ENCODE results near the gene FXYD1. TPM values are rescaled to one million over a fixed set of nuclear protein-coding genes. Genes with fewer than 3 reads are reported as not detected.
A peak's percentile ranks its signal among the peaks of the same experiment; 100 is the strongest.
"Not testable (repeated sequence)": the region's sequence is repeated elsewhere in the genome, so short reads cannot be mapped to it uniquely, and the experiment has no call there.

Gene FXYD1
- polyA plus RNA-seq, 1 donor: 18.6 TPM

DNA sequence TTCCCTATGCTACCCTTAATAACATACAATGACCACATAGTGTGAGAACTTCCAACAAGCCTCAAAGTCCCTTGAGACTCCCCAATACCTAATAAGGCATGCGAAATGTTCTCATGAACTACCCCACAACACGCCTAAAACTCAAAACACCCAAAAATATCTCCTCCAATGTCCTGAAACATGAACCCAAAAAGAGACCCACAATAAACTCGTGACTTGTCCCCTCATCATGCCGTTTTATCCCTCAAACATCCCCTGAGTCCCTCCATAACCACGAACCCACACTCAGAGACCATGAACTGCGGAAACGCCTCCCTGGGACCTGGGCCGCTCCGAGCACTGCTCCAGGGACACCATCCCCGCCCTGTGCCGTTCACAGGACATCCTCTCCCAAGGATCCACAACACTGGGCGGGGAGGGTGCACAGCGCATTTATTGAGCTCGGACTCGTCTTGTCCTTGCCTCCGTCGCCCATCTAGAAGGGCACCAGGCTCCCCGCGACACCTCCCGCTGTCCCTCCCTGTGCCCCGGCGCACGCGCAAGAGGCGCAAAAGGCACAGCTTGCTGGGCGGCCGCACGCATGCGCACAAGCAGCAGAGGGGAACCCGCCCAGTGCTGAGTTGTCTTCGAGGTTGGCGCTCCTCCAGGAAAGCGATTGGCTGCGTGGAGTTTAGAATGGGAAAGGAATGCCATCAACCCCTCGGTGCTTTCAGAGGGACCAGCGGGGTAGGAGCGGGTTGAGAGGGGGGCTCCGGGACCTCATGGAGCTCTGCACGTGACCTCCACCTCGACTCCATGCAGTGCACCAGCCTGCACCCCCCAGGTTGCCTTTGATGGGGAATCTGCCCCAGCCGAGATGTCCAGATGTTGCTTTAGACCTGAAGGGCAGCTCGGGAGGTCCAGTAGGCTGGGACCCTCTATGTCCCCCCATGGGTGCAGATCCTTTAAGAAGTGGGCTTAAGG is 14.2 kb upstream of the FXYD1 start:
- peak; percentile 91 for DNase-seq

DNA sequence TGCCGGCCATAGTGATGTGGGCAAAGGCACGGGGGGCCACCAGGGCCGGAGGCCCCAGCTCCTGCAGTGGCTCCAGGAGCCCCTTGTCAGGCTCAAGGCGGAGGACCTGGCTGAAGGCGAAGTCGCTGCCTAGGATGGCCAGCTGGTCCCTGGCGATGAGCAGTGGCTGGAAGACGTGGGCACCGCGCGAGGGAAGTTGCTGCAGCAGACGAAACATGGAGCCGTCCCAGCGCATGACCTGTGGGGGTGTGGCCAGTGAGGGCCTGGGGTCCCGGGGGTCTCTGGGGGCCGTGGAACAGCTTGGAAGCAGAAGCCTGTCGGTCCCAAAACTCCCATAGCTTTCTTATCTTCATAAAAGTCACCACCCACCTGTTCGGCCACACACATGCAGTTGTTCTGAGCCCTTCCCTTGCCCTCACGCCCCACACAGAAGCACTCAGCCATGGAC is 13.3 kb upstream of the FXYD1 start:
- no peak for DNase-seq

DNA sequence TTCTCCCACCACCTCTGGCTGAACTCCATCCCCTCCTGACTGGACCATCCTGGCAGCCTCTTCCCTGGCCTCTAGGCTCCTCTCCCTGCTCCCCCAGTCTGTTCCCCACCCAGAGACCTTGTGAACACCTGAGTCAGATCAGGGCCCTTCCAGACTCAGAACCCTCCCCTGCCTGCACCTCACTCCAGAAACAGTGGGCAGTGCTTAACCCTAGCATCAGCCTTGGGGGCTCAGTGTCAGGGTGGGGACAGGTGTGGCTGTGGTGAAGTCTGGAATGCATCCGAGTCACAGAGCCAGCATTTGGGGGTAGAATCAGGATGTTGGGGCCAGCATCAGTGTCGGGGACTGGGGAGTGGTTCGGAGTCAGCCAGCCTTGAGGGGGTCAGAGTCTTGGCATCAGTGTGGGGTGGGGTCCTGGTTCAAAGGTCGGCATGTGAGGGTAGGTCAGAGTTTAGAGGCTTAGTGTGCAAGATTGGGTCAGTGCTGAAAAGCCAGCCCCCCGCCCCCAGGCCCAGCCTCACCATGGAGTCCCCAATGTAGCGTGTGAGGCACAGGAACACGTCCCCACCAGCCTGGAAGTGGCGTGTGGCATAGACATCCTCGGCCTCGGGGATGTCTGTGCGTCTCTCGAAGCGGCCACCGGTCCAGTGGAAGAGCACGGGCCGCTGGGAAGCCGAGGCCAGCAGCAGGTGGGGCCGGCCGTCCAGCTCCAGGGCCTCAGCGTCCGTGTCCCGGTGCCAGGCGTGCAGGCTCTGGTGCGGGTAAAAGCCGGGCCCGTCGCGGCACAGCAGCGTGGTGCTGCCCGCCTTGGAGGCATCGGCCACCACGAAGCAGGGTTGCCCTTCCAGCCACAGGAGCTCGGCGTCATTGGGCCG is 12.6 kb upstream of the FXYD1 start:
- DNase-seq: no peak

DNA sequence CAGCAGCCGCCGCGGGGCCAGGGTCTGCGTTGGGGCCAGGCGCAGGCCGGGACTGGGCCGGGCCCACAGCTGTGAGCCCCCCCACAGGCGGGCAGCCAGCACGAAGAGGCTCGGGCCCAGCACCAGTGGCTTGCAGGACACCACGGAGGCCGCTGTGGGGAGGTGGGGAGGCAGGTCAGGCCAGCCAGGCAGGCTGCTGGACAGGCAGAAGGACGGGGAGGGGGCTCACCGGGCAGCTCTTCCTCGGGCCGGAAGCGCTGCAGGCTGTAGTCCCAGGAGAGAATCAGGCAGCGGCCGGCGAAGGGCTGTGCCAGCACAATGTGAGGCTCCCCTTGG is 12.0 kb upstream of the FXYD1 start:
- no peak for DNase-seq

DNA sequence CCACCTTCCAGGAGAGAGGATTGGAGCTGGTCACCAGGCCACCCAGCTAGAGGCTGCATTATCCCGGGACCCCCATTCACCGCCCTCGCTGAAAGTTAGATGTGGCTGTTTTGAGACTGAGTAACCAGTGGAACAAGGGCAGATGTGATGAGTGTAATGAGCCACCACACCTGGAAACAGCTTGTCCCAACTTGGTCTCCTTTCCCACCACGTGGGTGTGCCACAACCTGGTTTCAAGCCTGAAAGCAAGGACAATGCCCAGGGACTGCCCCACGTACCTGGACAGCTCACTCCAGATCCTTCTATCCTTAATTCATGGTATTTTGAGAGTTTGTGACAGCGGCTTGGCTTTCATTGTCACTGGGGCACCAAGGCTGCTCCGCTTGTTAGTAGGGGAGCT is 10.8 kb upstream of the FXYD1 start:
- DNase-seq: no peak

GRCh38 chr19:35128398-35129057 is 10.1 kb upstream of the FXYD1 start:
- DNase-seq: no peak

GRCh38 chr19:35129724-35130274 is 8.8 kb upstream of the FXYD1 start:
- DNase-seq: not testable (repeated sequence)

- DNase-seq: no peak
Observed at GRCh38 chr19:35130761-35131720, 7.6 kb upstream of the FXYD1 start.

GRCh38 chr19:35132254-35132653 is 6.4 kb upstream of the FXYD1 start:
- no peak for DNase-seq

GRCh38 chr19:35133826-35134225 is 4.8 kb upstream of the FXYD1 start:
- DNase-seq: no peak

- DNase-seq: no peak
Observed at GRCh38 chr19:35134601-35135242, 3.9 kb upstream of the FXYD1 start, which contains the start of gene LGI4. LGI4 (minus strand) TSS chr19:35135059; CDS start chr19:35134680, 379 bp downstream.

DNA sequence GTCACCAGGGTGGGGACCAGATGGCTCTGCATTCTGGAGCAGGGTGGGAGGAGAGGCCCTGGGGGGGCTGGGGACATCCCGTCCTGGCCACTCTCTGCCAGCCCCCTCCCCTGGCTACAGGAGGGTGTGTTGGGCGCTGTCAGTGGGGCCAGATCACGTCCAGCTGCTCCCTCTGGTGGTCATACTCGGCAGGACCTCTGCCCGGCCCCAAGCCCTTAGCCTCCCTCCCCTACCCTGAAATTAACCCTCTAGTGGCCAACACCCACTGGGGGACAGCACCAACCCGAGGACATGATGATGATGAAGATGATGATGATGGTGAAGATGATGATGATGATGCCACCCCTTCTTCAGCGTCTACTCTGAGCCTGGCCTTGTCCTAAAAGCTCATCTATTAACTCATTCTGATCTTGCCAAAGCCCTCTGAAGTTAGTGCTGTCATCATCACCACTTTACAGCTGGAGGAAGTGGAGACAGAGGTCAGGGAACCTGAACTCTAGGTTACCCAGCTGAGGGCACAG is 3.2 kb upstream of the FXYD1 start:
- peak; percentile 76 for DNase-seq

DNA sequence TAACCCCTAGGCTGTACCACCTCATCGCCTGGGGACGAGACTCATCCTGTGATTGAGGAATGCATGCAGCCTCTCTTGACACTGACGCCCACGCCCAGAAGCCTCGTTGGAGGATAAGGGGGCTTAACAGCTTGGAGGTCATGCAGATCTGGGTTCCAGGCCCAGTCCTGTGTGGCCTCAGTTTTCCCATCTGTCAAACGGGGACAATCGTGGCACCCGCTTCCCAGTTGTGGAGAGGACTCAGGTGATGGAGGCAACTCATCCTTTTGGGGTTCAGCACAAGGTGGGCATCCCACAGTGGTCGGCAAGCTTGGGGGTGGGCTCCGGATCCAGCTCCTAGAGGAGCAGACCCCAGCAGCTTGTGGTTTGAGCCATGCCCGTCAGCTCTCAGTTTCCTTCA is 2.4 kb upstream of the FXYD1 start:
- no peak for DNase-seq

DNA sequence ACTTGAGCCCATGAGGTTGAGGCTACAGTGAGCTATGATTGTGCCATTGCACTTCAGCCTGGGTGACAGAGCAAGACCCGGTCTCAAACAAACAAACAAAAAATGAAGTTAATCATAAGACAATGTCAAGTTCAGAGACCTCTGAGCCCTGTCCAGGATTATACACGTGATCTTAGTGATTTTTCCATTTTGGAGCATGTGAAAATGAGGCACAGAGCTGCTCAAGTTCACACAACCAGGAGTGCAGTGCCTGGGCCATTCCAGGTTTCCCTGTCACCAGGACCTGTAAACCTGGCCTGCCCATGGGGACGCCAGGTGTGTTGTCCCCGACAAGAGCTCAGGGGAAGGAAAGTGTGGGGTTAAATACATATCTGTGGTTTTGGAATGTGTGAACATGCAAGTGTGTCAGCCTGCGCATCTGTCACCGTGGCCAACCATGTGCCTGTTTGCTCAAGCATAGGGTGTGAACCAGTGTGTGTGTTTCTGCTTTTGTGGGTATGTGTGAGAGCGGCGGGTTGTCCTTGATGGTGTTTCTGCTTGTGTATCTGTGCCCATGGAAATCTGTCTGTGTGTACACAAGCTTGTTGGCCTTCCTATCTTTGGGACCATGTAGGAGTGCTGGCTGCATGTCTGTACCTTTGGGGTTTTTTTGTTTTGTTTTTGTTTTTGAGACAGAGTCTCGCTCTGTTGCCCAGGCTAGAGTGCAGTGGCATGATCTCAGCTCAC is 1.5 kb upstream of the FXYD1 start:
- DNase-seq: no peak

DNA sequence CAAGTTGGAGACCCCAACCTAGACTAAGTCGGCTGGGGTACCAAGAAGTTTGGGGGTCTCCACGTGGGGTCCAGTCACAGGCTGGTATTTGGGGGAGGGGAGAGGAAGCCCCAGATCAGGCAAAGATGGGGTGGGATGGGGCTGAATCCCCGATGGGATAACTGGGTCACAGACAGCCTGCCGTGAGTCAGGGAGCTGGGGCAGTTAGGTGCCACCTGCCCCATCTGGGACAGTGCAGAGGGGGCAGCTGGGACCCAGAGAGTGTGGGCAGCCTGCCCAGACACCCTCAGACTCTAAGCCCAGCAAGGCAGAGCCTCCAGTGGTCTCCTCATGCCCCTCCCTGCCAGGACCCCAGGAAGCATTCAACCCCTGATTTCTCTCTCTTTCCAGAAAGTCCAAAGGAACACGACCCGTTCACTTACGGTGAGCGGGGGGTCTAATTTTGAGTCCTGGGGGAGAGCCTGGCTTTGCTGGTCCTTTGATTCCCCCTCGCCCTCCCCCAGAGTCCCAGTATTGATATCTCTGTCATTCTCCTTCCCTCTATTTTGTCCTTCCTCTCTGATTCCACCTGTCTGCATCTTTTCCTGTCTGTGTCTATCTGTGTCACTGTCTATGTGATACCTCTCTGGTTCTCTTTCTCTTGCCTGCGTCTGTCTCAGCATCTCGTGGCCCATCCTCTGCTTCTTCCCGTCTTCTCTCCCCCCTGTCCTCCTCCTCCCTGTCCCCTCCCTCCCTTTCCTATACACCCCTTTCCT is 1.8 kb downstream of the FXYD1 start:
- no peak for DNase-seq

DNA sequence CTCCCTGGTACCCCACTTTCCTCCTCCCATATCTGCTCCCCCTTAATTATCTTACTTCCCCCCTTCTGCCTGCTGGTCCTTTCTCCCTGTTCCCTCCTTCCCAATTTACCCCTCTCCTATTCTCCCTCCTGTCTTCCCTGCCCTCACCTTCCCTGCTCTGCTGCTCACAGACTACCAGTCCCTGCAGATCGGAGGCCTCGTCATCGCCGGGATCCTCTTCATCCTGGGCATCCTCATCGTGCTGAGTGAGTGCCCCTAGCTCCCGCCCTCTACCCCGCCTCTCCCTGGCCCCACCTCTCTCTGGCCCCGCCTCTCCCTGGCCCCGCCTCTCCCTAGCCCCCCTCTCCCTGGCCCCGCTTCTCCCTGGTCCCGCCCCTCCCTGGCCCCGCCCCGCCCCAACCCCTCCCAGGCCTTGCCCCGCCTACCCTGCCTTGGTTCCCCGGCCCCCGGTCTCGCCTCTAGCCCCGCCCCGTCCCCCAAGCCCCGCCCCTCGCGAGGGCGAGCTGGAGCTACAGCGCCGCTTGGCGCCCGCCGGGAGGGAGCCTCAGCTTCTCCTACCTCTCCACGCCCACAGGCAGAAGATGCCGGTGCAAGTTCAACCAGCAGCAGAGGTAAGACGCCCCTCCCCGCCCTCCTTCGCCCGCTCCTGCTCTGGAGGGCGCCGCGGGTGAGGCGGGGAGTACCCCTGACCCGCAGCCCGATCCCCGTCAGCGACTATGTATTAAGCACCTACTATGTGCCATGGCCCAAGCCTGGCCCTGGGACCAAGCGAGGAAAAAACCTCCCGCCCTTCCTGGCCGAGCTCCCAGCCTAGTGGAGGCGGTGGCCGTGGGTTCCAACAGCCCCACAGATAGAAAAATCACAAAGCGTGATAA is 2.6 kb downstream of the FXYD1 start:
- peak; percentile 73 for DNase-seq

DNA sequence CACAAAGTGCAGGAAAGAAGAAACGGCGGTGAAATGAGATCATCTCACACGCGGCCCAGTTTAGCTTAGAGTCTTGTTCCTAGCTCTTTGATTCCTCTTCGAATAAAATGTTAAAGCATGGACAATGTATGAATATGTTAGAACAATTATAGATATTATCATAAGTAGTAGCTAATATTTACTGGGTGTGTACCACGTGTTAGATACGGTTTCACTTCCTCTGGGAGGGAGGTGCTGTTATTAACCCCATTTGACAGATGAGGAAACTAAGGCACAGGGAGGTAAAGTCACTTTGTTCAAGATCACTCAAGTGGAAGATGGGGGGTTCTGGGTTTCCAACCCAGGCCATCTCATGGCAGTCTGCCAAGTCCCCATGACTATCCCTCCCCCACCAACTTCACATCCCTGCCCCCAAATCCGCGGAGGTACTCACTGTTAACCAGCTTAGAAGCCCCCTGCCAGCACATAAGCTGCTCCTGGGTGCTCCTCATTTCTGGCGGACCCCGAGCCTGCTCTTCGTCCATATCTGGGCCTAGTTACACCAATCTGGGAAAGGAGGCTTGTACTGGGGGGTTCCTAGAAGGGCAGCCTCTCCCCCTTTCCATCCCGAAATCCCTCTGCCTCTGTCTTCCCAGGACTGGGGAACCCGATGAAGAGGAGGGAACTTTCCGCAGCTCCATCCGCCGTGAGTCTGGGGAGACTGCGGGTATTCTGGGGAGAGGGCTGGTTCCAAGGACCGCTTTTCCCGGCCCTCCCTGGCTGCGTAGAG is 3.4 kb downstream of the FXYD1 start:
- DNase-seq: no peak

Data from left kidney (tissue), 2 donors.